A673 (cell line): ENCODE measurements around the gene NFRKB.

Source experiments
- EZH2 ChIP-seq: fragments of 200-600 bp; sonication (generic); IDR thresholded peaks from 2 replicates; pipeline ENCODE4 v1.6.1; 2017; ENCODE audit warnings: borderline replicate concordance, low read depth, mild to moderate bottlenecking, mixed read lengths, antibody characterized with exemption, low read length; ENCODE audit not compliant: poor library complexity, severe bottlenecking
- TF ChIP-seq, protein P1 (sequence below): fragments of 300-800, 200-600 bp; sonication (generic); conservative IDR thresholded peaks from 2 replicates; pipeline ENCODE4 v1.5.1; 2017; ENCODE audit warnings: low read depth, mild to moderate bottlenecking, antibody characterized with exemption, low read length, moderate library complexity, mixed read lengths

DNA sequence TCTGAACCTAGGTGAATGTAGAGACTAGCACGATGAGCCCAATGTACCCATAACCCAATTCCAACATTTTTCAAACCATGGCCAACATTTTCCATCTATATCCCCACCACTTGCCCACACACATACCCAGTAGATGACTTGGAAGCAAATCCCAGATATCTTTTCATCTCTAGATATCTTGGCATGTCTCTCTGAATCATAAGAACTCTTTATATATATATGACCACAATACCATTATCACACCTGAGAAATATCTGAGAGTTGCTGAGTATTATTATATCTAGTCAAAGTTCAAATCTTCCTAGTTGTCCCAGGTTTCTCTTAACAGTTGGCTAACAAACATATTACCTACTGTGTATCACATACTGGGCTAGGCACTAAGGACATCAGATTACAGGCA is 37.9 kb upstream of the NFRKB start:
- TF ChIP-seq, protein P1, sequence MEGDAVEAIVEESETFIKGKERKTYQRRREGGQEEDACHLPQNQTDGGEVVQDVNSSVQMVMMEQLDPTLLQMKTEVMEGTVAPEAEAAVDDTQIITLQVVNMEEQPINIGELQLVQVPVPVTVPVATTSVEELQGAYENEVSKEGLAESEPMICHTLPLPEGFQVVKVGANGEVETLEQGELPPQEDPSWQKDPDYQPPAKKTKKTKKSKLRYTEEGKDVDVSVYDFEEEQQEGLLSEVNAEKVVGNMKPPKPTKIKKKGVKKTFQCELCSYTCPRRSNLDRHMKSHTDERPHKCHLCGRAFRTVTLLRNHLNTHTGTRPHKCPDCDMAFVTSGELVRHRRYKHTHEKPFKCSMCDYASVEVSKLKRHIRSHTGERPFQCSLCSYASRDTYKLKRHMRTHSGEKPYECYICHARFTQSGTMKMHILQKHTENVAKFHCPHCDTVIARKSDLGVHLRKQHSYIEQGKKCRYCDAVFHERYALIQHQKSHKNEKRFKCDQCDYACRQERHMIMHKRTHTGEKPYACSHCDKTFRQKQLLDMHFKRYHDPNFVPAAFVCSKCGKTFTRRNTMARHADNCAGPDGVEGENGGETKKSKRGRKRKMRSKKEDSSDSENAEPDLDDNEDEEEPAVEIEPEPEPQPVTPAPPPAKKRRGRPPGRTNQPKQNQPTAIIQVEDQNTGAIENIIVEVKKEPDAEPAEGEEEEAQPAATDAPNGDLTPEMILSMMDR: no peak
- TF ChIP-seq EZH2: no peak
